Neural crest cell (in vitro differentiated cells): ENCODE results near the gene KLHL15. TPM values are rescaled to one million over a fixed set of nuclear protein-coding genes. Genes with fewer than 3 reads are reported as not detected.

ENCODE experiments used
- DNase-seq: peaks from one replicate; pipeline ENCODE4 v3.0.0; 2021; ENCODE audit warnings: low read depth, mixed read lengths, low spot score
- H3K27ac Mint-ChIP-seq: one replicate; pipeline ENCODE4 v1.8.0; 2021; ENCODE audit warnings: mild to moderate bottlenecking, mixed read lengths; ENCODE audit not compliant: unreplicated experiment
- H3K27me3 Mint-ChIP-seq: 2 replicates; pipeline ENCODE4 v1.8.0; 2021; ENCODE audit warnings: low read depth, mild to moderate bottlenecking, mixed read lengths
- H3K36me3 Mint-ChIP-seq: 2 replicates; pipeline ENCODE4 v1.8.0; 2021; ENCODE audit warnings: low read depth, mild to moderate bottlenecking, mixed read lengths
- H3K4me1 Mint-ChIP-seq: 2 replicates; pipeline ENCODE4 v1.8.0; 2021; ENCODE audit warnings: mixed read lengths
- H3K4me3 Mint-ChIP-seq: one replicate; pipeline ENCODE4 v1.8.0; 2021; ENCODE audit warnings: mild to moderate bottlenecking, mixed read lengths
- H3K9me3 Mint-ChIP-seq: 2 replicates; pipeline ENCODE4 v1.8.0; 2021; ENCODE audit warnings: mixed read lengths
- total RNA-seq: library from RNA; stranded (reverse); gene quantifications from 2 replicates; pipeline ENCODE4 v1.2.1, GENCODE V29; 2021
- TF ChIP-seq, protein P1 (sequence below): fragments of 200-600 bp; sonication (generic); conservative IDR thresholded peaks from 2 replicates; pipeline ENCODE4 v1.5.0; 2021; ENCODE audit warnings: antibody characterized with exemption, mild to moderate bottlenecking

The KLHL15 gene
- total RNA-seq, 1 donor from 2014 or later: 16.5 TPM

DNA sequence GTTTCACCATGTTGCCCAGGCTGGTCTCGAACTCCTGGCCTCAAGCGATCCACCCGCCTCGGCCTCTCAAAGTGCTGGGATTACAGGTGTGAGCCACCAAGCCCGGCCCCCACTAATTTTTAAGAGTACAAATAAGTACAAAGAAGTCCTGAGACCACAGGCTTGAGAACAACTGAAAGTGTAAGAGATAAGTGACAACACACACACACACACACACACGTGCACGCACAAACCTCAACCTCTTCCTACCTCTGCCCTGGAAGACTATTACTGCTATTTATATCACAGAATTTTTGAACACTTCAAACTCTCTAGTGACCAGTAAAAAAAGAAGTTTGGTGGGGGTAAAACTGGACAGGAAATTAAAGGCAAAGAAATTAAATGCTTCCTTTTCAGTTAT, 7.5 kb downstream of the KLHL15 start:
- no peaks in the 10 kb centered on the region for H3K27me3 Mint-ChIP-seq
- H3K4me1 Mint-ChIP-seq: peaks cover 20% of the 10 kb centered on the region
- TF ChIP-seq, protein P1, sequence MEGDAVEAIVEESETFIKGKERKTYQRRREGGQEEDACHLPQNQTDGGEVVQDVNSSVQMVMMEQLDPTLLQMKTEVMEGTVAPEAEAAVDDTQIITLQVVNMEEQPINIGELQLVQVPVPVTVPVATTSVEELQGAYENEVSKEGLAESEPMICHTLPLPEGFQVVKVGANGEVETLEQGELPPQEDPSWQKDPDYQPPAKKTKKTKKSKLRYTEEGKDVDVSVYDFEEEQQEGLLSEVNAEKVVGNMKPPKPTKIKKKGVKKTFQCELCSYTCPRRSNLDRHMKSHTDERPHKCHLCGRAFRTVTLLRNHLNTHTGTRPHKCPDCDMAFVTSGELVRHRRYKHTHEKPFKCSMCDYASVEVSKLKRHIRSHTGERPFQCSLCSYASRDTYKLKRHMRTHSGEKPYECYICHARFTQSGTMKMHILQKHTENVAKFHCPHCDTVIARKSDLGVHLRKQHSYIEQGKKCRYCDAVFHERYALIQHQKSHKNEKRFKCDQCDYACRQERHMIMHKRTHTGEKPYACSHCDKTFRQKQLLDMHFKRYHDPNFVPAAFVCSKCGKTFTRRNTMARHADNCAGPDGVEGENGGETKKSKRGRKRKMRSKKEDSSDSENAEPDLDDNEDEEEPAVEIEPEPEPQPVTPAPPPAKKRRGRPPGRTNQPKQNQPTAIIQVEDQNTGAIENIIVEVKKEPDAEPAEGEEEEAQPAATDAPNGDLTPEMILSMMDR: no peak
- no peak overlapping the region for H3K27ac Mint-ChIP-seq
- H3K9me3 Mint-ChIP-seq: no peaks in the 10 kb centered on the region
- no peak overlapping the region for H3K4me3 Mint-ChIP-seq
- DNase-seq: no peak
- H3K36me3 Mint-ChIP-seq: peaks cover 6% of the 10 kb centered on the region

DNA sequence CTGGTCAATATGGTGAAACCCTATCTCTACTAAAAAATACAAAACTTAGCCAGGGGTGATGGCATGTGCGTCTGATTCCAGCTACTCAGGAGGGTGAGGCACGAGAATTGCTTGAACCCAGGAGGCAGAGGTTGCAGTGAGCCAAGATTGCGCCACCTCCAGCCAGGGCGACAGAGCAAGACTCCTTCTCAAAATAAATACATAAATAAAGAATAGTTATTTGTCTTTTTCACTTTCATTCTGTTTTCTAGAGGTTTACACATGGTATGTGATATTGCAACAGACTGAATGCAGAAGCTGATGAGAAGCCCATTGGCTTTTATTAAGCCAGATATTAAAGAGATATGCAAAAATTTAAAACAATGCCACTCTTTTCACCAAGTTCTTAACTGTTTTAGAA, 8.2 kb downstream of the KLHL15 start:
- H3K36me3 Mint-ChIP-seq: peaks cover 6% of the 10 kb centered on the region
- no peak overlapping the region for H3K27ac Mint-ChIP-seq
- no peak for DNase-seq
- H3K27me3 Mint-ChIP-seq: no peaks in the 10 kb centered on the region
- peaks cover 20% of the 10 kb centered on the region for H3K4me1 Mint-ChIP-seq
- no peaks in the 10 kb centered on the region for H3K9me3 Mint-ChIP-seq
- no peak overlapping the region for H3K4me3 Mint-ChIP-seq
- TF ChIP-seq, protein P1: no peak

DNA sequence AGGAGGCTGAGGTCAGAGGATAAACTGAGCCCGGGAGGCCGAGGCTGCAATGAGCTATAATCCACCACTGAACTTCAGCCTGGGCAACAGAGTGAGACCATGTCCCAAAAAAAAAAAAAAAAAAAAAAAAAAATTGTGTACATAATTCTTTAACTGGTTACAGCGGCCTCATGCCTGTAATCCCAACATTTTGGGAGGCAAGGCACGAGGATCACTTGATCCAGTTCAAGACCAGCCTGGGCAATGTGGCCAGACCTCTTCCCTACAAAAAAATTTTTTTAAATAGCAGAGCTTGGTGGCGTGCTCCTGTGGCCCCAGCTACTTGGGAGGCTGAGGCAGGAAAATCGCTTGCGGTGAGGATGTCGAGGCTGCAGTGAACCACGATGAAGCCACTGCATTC, 9.3 kb downstream of the KLHL15 start:
- Mint-ChIP-seq H3K9me3 (no peaks in the 10 kb centered on the region), H3K27me3 (no peaks in the 10 kb centered on the region), H3K36me3 (peaks cover 3% of the 10 kb centered on the region), H3K4me3 (no peak overlapping the region), H3K27ac (no peak overlapping the region), H3K4me1 (peaks cover 10% of the 10 kb centered on the region)
- DNase-seq: no peak
- TF ChIP-seq, protein P1: no peak

DNA sequence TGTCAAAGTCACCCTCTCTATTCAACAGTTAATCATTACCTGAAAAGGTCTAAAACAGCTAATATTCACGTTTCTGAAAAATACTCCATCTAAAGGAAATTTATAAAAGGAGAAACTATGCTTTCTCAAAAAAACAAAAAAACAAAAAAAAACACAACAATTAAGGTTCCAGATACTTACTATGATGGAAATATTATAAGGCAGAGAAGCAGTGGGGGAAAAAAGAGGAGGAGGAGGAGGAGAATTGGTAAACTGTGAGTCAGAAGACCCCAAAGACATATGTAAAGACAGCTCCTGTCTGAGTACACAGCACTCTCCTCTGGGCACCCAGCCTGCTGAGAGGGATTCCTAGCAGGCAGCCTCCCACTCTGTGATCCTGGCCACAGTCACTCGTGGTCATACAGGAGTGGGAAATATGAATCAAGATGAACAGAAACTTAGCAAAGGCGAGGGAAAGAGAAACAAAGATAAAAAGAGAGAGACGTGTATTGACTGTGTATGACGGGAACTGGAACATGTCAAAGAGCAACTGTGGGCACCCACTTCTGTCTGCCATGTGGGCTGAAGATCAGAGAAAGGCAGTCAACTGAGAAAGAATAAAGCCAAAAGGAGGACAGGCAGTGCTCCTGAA, 12.5 kb downstream of the KLHL15 start:
- H3K36me3 Mint-ChIP-seq: peaks cover 5% of the 10 kb centered on the region
- no peaks in the 10 kb centered on the region for H3K27me3 Mint-ChIP-seq
- H3K9me3 Mint-ChIP-seq: no peaks in the 10 kb centered on the region
- H3K4me1 Mint-ChIP-seq: peaks cover 4% of the 10 kb centered on the region
- TF ChIP-seq, protein P1: no peak
- DNase-seq: no peak
- H3K27ac Mint-ChIP-seq: no peak overlapping the region
- no peak overlapping the region for H3K4me3 Mint-ChIP-seq

DNA sequence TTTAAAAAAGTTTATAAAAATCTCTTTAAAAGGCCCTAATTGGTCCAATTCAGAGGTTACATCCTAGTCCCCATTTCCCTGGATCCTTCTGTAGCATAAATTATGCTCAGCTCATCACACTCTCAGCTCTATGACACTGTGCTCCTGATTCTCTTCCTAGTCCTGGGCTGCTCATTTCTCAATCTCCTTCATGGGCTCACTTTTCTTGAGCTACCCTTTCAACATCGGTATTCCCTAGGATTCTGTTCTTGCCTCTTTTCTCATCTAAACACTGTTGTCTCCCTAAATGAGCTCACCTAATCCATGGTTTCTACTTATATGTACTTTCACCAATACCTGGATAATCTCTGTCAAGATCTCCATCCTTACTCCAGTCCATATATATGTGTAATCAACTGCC, 14.7 kb downstream of the KLHL15 start:
- Mint-ChIP-seq H3K27ac (no peak overlapping the region), H3K4me3 (no peak overlapping the region), H3K36me3 (peaks cover 5% of the 10 kb centered on the region), H3K27me3 (no peaks in the 10 kb centered on the region), H3K4me1 (peaks cover 11% of the 10 kb centered on the region), H3K9me3 (no peaks in the 10 kb centered on the region)
- no peak for DNase-seq
- TF ChIP-seq, protein P1: no peak
